Neural crest cell (in vitro differentiated cells): ENCODE results near the gene HLA-DRB1. TPM values are rescaled to one million over a fixed set of nuclear protein-coding genes. Genes with fewer than 3 reads are reported as not detected.

Source experiments
- DNase-seq: peaks from one replicate; pipeline ENCODE4 v3.0.0; 2021; ENCODE audit warnings: low read depth, mixed read lengths, low spot score
- H3K27ac Mint-ChIP-seq: one replicate; pipeline ENCODE4 v1.8.0; 2021; ENCODE audit warnings: mild to moderate bottlenecking, mixed read lengths; ENCODE audit not compliant: unreplicated experiment
- H3K27me3 Mint-ChIP-seq: 2 replicates; pipeline ENCODE4 v1.8.0; 2021; ENCODE audit warnings: low read depth, mild to moderate bottlenecking, mixed read lengths
- H3K36me3 Mint-ChIP-seq: 2 replicates; pipeline ENCODE4 v1.8.0; 2021; ENCODE audit warnings: low read depth, mild to moderate bottlenecking, mixed read lengths
- H3K4me1 Mint-ChIP-seq: 2 replicates; pipeline ENCODE4 v1.8.0; 2021; ENCODE audit warnings: mixed read lengths
- H3K4me3 Mint-ChIP-seq: one replicate; pipeline ENCODE4 v1.8.0; 2021; ENCODE audit warnings: mild to moderate bottlenecking, mixed read lengths
- H3K9me3 Mint-ChIP-seq: 2 replicates; pipeline ENCODE4 v1.8.0; 2021; ENCODE audit warnings: mixed read lengths
- CTCF ChIP-seq: fragments of 200-600 bp; sonication (generic); conservative IDR thresholded peaks from 2 replicates; pipeline ENCODE4 v1.5.0; 2021; ENCODE audit warnings: antibody characterized with exemption, mild to moderate bottlenecking
- total RNA-seq: library from RNA; stranded (reverse); gene quantifications from 2 replicates; pipeline ENCODE4 v1.2.1, GENCODE V29; 2021

HLA-DRB1 gene
- total RNA-seq, 1 donor from 2014 or later: 0.84 TPM

- Mint-ChIP-seq H3K27me3 (no peaks in the 10 kb centered on the region), H3K27ac (no peak overlapping the region), H3K9me3 (peaks cover 2% of the 10 kb centered on the region), H3K36me3 (no peaks in the 10 kb centered on the region), H3K4me3 (no peak overlapping the region), H3K4me1 (no peaks in the 10 kb centered on the region)
- TF ChIP-seq CTCF: peak; percentile 72
- DNase-seq: peak; percentile 27
Observed at GRCh38 chr6:32622545-32623401, 33.1 kb upstream of the HLA-DRB1 start.

DNA sequence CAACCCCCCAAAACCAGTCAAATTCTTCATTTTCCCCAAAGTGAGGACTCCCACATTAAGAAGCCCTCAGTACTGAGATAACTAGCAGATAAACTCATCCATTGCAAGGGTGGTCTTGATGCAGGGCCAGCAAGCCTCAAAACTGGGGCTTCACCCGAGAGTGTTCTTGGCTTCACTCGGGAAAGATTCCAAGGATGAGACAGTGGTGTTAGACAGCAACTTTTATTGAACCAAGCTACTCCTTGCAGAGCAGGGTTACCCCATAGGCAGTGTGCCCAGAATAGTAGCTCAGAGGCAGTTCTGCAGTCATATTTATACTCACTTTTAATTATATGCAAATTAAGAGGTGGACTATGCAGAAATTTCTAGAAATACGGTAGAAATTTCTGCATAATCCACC lies 31.7 kb upstream of the HLA-DRB1 start:
- Mint-ChIP-seq H3K27me3 (peaks cover 3% of the 10 kb centered on the region), H3K36me3 (no peaks in the 10 kb centered on the region), H3K4me3 (no peak overlapping the region), H3K9me3 (peaks cover 2% of the 10 kb centered on the region), H3K4me1 (no peaks in the 10 kb centered on the region), H3K27ac (no peak overlapping the region)
- no peak for TF ChIP-seq CTCF
- no peak for DNase-seq

- Mint-ChIP-seq H3K9me3 (peaks cover 2% of the 10 kb centered on the region), H3K4me3 (no peak overlapping the region), H3K27me3 (peaks cover 8% of the 10 kb centered on the region), H3K27ac (no peak overlapping the region), H3K36me3 (no peaks in the 10 kb centered on the region), H3K4me1 (no peaks in the 10 kb centered on the region)
- DNase-seq: no peak
- TF ChIP-seq CTCF: no peak
Observed at GRCh38 chr6:32617751-32618150, 28.1 kb upstream of the HLA-DRB1 start.

GRCh38 chr6:32615885-32616532 lies 26.4 kb upstream of the HLA-DRB1 start:
- H3K4me3 Mint-ChIP-seq: no peak overlapping the region
- no peak for TF ChIP-seq CTCF
- no peak for DNase-seq

DNA sequence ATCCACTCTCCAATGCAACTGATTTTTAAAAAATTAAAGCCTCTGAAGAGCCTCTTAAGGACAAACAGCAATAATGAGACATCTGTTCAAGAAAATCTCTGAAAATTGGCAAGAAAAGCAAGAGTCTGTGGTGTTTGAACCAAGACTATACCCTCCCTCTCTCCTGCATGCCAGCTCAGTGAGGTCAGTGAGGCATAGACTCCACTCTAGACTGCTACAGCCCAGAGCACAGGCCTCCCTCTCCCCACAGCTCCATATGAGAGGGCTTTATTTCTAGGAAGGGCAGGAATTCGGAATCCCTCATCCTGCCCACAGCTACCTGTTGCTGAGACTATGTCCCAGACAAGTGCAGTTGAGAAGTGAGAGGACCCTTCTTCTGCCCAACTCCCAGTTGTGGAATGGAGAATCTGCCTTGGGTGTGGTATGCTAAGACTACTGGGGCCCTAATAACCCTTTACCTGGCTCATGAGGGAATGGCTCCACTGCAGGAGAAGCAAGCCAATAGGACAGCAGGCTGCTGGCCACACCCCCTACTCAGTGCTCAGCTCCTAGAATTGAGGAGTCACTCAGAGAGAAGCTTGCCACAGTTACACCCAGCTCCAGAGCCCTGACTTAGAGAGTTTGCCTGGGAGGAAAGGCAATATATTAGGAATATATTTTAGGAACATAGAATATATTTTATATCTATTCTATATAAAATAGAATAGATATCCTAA lies 24.9 kb upstream of the HLA-DRB1 start:
- DNase-seq: no peak
- TF ChIP-seq CTCF: no peak
- Mint-ChIP-seq H3K27me3 (peaks cover 12% of the 10 kb centered on the region), H3K9me3 (peaks cover 2% of the 10 kb centered on the region), H3K36me3 (no peaks in the 10 kb centered on the region), H3K27ac (no peak overlapping the region), H3K4me3 (no peak overlapping the region), H3K4me1 (no peaks in the 10 kb centered on the region)

More at GRCh38 chr6:32615885-32616532, 26.4 kb upstream of the HLA-DRB1 start:
- Mint-ChIP-seq H3K27ac (no peak overlapping the region), H3K36me3 (no peaks in the 10 kb centered on the region), H3K9me3 (peaks cover 2% of the 10 kb centered on the region), H3K27me3 (peaks cover 12% of the 10 kb centered on the region), H3K4me1 (no peaks in the 10 kb centered on the region)
